ENCODE data around the gene PHB1.
A peak's percentile ranks its signal among the peaks of the same experiment; 100 is the strongest.

GRCh38 chr17:49361129-49361901 is 53.4 kb downstream of the PHB1 start:
- TF ChIP-seq CTCF (IDR thresholded peaks at IDR 0.05) (no peak), POLR2A (IDR thresholded peaks at IDR 0.05) (peak in 2 of 4 donors; percentile 32 to 59)
